GM18907 (cell line): ENCODE measurements around the gene DNASE2B.

Source experiments
- ATAC-seq: cut with Tn5 transposase; IDR thresholded peaks from one replicate; pipeline ENCODE4 v1.9.1; 2021; ENCODE audit warnings: mild to moderate bottlenecking, moderate library complexity; ENCODE audit not compliant: unreplicated experiment

DNASE2B gene

GRCh38 chr1:84410328-84411095 is 12.2 kb downstream of the DNASE2B start:
- ATAC-seq = no peak

GRCh38 chr1:84412316-84412942 is 14.1 kb downstream of the DNASE2B start:
- no peak for ATAC-seq

GRCh38 chr1:84415396-84415795 is 17.1 kb downstream of the DNASE2B start:
- no peak for ATAC-seq

GRCh38 chr1:84422909-84423308 is 24.6 kb downstream of the DNASE2B start:
- ATAC-seq = no peak

GRCh38 chr1:84424513-84425149 is 26.3 kb downstream of the DNASE2B start:
- ATAC-seq = no peak

- ATAC-seq = no peak
Measured at GRCh38 chr1:84425150-84425896, 27.0 kb downstream of the DNASE2B start.

- ATAC-seq = no peak
Measured at GRCh38 chr1:84426376-84426775, 28.1 kb downstream of the DNASE2B start.

- ATAC-seq = no peak
Measured at GRCh38 chr1:84427250-84428188, 29.2 kb downstream of the DNASE2B start.

- ATAC-seq = no peak
Measured at GRCh38 chr1:84428235-84428634, 30.0 kb downstream of the DNASE2B start.

- ATAC-seq = no peak
Measured at GRCh38 chr1:84429231-84429630, 30.9 kb downstream of the DNASE2B start.

- no peak for ATAC-seq
Measured at GRCh38 chr1:84430546-84430945, 32.3 kb downstream of the DNASE2B start.

- ATAC-seq = peak; percentile 61
Measured at GRCh38 chr1:84433258-84434080, 35.2 kb downstream of the DNASE2B start.

GRCh38 chr1:84434081-84434769 is 35.9 kb downstream of the DNASE2B start:
- ATAC-seq = no peak

GRCh38 chr1:84434801-84435549 is 36.7 kb downstream of the DNASE2B start:
- peak; percentile 52 for ATAC-seq

- ATAC-seq = peak; percentile 56
Measured at GRCh38 chr1:84436876-84437655, 38.8 kb downstream of the DNASE2B start.

GRCh38 chr1:84442256-84442655 is 44.0 kb downstream of the DNASE2B start:
- peak; percentile 97 for ATAC-seq
